HepG2 (cell line): ENCODE results near the gene CEBPA. TPM values are rescaled to one million over a fixed set of nuclear protein-coding genes. Genes with fewer than 3 reads are reported as not detected.
A peak's percentile ranks its signal among the peaks of the same experiment; 100 is the strongest.

Experiments used
- ARNT ChIP-seq: fragments of 450-650 bp; IDR thresholded peaks from 2 replicates; pipeline ENCODE4 v1.6.1; 2017
- ELF1 ChIP-seq: sonication (generic); formaldehyde crosslinking; IDR thresholded peaks from 2 replicates; pipeline ENCODE4 v1.4.0; 2020; ENCODE audit warnings: missing genetic modification reagents
- JUNB ChIP-seq: sonication (generic); formaldehyde crosslinking; IDR thresholded peaks from 2 replicates; pipeline ENCODE4 v1.8.0; 2022; ENCODE audit warnings: missing genetic modification reagents, mild to moderate bottlenecking, borderline replicate concordance
- MYC ChIP-seq: sonication (generic); formaldehyde crosslinking; IDR thresholded peaks from 2 replicates; pipeline ENCODE4 v1.9.0; 2021; ENCODE audit warnings: missing genetic modification reagents, borderline replicate concordance
- NCOA5 ChIP-seq: sonication (generic); formaldehyde crosslinking; IDR thresholded peaks from 2 replicates; pipeline ENCODE4 v1.4.0; 2020; ENCODE audit warnings: missing genetic modification reagents
- NFIC ChIP-seq: IDR thresholded peaks from 2 replicates; pipeline ENCODE4 v1.6.1; 2012; ENCODE audit warnings: mild to moderate bottlenecking, low read length, inconsistent platforms
- SOX6 ChIP-seq, 2 experiments: fragments of 450-650 bp in 1 of 2; sonication (generic) in 1 of 2; formaldehyde crosslinking in 1 of 2; IDR thresholded peaks; 2 replicates each; pipeline versions ENCODE4 v1.4.0 to v1.6.1; 2017 to 2020; ENCODE audit warnings: antibody characterized with exemption in 1 of 2, mild to moderate bottlenecking in 1 of 2, missing genetic modification reagents in 1 of 2
- STAG1 ChIP-seq: sonication (generic); formaldehyde crosslinking; IDR thresholded peaks from 2 replicates; pipeline ENCODE4 v1.4.0; 2020; ENCODE audit warnings: missing genetic modification reagents
- YEATS2 ChIP-seq: sonication (generic); formaldehyde crosslinking; IDR thresholded peaks from 2 replicates; pipeline ENCODE4 v1.4.0; 2020; ENCODE audit warnings: missing genetic modification reagents, borderline replicate concordance
- ZFP36 ChIP-seq: fragments of 150-350 bp; IDR thresholded peaks from 2 replicates; pipeline ENCODE4 v1.6.1; 2018; ENCODE audit warnings: borderline replicate concordance, low read length, low read depth; ENCODE audit not compliant: partially characterized antibody
- ZFP82 ChIP-seq: sonication (generic); formaldehyde crosslinking; IDR thresholded peaks from 2 replicates; pipeline ENCODE4 v1.5.1; 2020; ENCODE audit warnings: mild to moderate bottlenecking, missing genetic modification reagents, borderline replicate concordance
- ZNF354B ChIP-seq: sonication (generic); formaldehyde crosslinking; IDR thresholded peaks from 2 replicates; pipeline ENCODE4 v1.8.0; 2022; ENCODE audit warnings: mild to moderate bottlenecking, missing genetic modification reagents
- ZNF83 ChIP-seq: sonication (generic); formaldehyde crosslinking; IDR thresholded peaks from 2 replicates; pipeline ENCODE4 v1.4.0; 2020; ENCODE audit warnings: missing genetic modification reagents, mild to moderate bottlenecking, borderline replicate concordance
- ZNF841 ChIP-seq: sonication (generic); formaldehyde crosslinking; IDR thresholded peaks from 2 replicates; pipeline ENCODE4 v1.8.1; 2023; ENCODE audit warnings: missing genetic modification reagents, borderline replicate concordance
- polyA plus RNA-seq, 8 experiments: library from polyadenylated mRNA; depleted of rRNA in 3 of 8; stranded (reverse) in 7 of 8; unstranded in 1 of 8; fragments of >200 nt; fragmentation: Illumina TruSeq in 4 of 8; extraction: Trizol in 4 of 8; gene quantifications; 2 replicates each; pipeline versions ENCODE4 v1.2.1 to v1.2.3, GENCODE V29; 2011 to 2016; ENCODE audit warnings: low read depth in 4 of 8, missing spikeins in 1 of 8, mixed read lengths in 1 of 8; ENCODE audit not compliant: insufficient read depth in 1 of 8
- total RNA-seq, 5 experiments: library from RNA; depleted of rRNA; stranded (reverse); fragments of >200 nt; fragmentation: Illumina TruSeq; extraction: Trizol; gene quantifications; 2 replicates each; pipeline ENCODE4 v1.2.3, GENCODE V29; 2016; ENCODE audit warnings: low read depth in 1 of 5
- TF ChIP-seq, protein P1 (sequence below): sonication (generic); formaldehyde crosslinking; IDR thresholded peaks from 2 replicates; pipeline ENCODE4 v1.4.0; 2020; ENCODE audit warnings: missing genetic modification reagents, borderline replicate concordance
- TF ChIP-seq, protein P2 (sequence below): IDR thresholded peaks from 2 replicates; pipeline ENCODE4 v1.6.1; 2016; ENCODE audit warnings: mild to moderate bottlenecking
- TF ChIP-seq, protein P3 (sequence below): sonication (generic); formaldehyde crosslinking; IDR thresholded peaks from 2 replicates; pipeline ENCODE4 v1.8.0; 2022; ENCODE audit warnings: missing genetic modification reagents, low read depth, mild to moderate bottlenecking, borderline replicate concordance
- TF ChIP-seq, protein P4 (sequence below): sonication (generic); formaldehyde crosslinking; IDR thresholded peaks from 2 replicates; pipeline ENCODE4 v1.4.0; 2020; ENCODE audit warnings: missing genetic modification reagents

The CEBPA gene
- total and polyA plus RNA-seq, 2 of the 13 experiments (the other 11 are each of a cell fraction or from before 2014, with no cell fraction given) = 24.8 to 103 TPM

DNA sequence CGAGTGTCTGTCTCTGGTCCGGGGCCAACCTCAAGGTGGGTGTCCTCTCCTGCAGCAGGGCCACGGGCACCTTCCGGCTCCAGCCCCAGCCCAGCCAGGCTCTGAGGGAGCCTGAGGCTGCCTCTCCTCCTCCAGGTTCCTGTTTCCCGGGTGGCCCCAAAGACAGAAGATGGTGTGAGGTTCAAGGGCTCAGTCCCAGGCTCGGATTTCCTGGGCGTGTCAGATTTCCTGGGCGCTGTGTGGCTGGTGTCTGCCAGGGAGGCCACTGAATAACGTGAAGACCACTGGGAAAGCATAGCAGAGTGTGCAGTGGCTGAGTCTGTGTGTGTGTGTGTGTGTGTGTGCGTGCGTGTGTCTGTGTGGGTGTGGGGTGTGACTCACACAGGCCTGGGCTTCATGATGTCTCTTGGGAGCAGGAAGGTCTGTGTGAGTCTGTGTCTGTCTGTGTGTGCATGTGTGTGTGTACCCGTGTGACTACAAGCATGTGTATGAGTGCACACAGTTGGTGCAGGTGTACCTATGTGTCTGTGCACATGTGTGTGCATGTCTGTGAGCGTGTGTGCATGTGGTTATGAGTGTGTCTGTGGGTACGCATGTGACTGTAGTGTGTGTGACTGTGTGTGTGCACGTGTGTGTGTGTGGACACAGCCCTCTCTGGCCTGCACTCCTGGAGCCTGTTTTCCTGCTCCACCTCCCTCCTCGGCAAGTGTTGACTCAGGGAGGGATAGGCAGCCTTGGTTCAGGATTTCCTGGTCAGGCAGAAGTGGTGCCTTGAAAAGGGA, 28.3 kb downstream of the CEBPA start (continued):
- TF ChIP-seq ZFP82 = no peak
- no peak for TF ChIP-seq NFIC
- no peak for TF ChIP-seq ZNF841 (CRISPR knock-in tag)
- TF ChIP-seq STAG1 (CRISPR knock-in tag) = 0 out of 2 replicates have a peak, but pooled peaks have one; percentile 13
- TF ChIP-seq, protein P1, sequence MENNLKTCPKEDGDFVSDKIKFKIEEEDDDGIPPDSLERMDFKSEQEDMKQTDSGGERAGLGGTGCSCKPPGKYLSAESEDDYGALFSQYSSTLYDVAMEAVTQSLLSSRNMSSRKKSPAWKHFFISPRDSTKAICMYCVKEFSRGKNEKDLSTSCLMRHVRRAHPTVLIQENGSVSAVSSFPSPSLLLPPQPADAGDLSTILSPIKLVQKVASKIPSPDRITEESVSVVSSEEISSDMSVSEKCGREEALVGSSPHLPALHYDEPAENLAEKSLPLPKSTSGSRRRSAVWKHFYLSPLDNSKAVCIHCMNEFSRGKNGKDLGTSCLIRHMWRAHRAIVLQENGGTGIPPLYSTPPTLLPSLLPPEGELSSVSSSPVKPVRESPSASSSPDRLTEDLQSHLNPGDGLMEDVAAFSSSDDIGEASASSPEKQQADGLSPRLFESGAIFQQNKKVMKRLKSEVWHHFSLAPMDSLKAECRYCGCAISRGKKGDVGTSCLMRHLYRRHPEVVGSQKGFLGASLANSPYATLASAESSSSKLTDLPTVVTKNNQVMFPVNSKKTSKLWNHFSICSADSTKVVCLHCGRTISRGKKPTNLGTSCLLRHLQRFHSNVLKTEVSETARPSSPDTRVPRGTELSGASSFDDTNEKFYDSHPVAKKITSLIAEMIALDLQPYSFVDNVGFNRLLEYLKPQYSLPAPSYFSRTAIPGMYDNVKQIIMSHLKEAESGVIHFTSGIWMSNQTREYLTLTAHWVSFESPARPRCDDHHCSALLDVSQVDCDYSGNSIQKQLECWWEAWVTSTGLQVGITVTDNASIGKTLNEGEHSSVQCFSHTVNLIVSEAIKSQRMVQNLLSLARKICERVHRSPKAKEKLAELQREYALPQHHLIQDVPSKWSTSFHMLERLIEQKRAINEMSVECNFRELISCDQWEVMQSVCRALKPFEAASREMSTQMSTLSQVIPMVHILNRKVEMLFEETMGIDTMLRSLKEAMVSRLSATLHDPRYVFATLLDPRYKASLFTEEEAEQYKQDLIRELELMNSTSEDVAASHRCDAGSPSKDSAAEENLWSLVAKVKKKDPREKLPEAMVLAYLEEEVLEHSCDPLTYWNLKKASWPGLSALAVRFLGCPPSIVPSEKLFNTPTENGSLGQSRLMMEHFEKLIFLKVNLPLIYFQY (CRISPR knock-in tag) = no peak
- TF ChIP-seq SOX6 (IDR thresholded peaks at IDR 0.05) = no peak
- peak; percentile 59 for TF ChIP-seq SOX6 (CRISPR knock-in tag; IDR thresholded peaks at IDR 0.05)
- TF ChIP-seq, protein P2, sequence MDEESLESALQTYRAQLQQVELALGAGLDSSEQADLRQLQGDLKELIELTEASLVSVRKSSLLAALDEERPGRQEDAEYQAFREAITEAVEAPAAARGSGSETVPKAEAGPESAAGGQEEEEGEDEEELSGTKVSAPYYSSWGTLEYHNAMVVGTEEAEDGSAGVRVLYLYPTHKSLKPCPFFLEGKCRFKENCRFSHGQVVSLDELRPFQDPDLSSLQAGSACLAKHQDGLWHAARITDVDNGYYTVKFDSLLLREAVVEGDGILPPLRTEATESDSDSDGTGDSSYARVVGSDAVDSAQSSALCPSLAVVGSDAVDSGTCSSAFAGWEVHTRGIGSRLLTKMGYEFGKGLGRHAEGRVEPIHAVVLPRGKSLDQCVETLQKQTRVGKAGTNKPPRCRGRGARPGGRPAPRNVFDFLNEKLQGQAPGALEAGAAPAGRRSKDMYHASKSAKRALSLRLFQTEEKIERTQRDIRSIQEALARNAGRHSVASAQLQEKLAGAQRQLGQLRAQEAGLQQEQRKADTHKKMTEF = peak; percentile 21; the same call in 1 of the 2 replicates
- peak; percentile 83 for TF ChIP-seq MYC (CRISPR knock-in tag)
- TF ChIP-seq, protein P3, sequence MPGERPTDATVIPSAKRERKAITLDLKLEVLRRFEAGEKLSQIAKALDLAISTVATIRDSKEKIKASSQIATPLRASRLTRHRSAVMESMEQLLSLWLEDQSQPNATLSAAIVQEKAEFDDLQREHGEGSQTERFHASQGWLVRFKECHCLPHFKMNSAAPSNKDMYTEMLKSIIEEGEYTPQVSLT = no peak
- TF ChIP-seq ELF1 (CRISPR knock-in tag) = peak; percentile 69
- no peak for TF ChIP-seq NCOA5 (CRISPR knock-in tag)
- TF ChIP-seq, protein P4, sequence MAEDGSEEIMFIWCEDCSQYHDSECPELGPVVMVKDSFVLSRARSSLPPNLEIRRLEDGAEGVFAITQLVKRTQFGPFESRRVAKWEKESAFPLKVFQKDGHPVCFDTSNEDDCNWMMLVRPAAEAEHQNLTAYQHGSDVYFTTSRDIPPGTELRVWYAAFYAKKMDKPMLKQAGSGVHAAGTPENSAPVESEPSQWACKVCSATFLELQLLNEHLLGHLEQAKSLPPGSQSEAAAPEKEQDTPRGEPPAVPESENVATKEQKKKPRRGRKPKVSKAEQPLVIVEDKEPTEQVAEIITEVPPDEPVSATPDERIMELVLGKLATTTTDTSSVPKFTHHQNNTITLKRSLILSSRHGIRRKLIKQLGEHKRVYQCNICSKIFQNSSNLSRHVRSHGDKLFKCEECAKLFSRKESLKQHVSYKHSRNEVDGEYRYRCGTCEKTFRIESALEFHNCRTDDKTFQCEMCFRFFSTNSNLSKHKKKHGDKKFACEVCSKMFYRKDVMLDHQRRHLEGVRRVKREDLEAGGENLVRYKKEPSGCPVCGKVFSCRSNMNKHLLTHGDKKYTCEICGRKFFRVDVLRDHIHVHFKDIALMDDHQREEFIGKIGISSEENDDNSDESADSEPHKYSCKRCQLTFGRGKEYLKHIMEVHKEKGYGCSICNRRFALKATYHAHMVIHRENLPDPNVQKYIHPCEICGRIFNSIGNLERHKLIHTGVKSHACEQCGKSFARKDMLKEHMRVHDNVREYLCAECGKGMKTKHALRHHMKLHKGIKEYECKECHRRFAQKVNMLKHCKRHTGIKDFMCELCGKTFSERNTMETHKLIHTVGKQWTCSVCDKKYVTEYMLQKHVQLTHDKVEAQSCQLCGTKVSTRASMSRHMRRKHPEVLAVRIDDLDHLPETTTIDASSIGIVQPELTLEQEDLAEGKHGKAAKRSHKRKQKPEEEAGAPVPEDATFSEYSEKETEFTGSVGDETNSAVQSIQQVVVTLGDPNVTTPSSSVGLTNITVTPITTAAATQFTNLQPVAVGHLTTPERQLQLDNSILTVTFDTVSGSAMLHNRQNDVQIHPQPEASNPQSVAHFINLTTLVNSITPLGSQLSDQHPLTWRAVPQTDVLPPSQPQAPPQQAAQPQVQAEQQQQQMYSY (CRISPR knock-in tag) = no peak
- TF ChIP-seq JUNB (CRISPR knock-in tag) = peak; percentile 78; the same call in 1 of the 2 replicates
- TF ChIP-seq ZNF83 (CRISPR knock-in tag) = no peak
- no peak for TF ChIP-seq ARNT
- no peak for TF ChIP-seq ZFP36
- no peak for TF ChIP-seq YEATS2
- no peak for TF ChIP-seq ZNF354B (CRISPR knock-in tag)
